HG03432 (cell line): ENCODE measurements around the gene TBXA2R.

Experiments used
- ATAC-seq: cut with Tn5 transposase; IDR thresholded peaks from one replicate; pipeline ENCODE4 v1.9.1; 2021; ENCODE audit warnings: mild to moderate bottlenecking, moderate library complexity; ENCODE audit not compliant: unreplicated experiment

The TBXA2R gene

GRCh38 chr19:3607303-3608078 is 816 bp upstream of the TBXA2R start:
- no peak for ATAC-seq

- no peak for ATAC-seq
Observed at GRCh38 chr19:3606174-3606689, 443 bp downstream of the TBXA2R start.

- ATAC-seq: no peak
Observed at GRCh38 chr19:3605770-3606169, 905 bp downstream of the TBXA2R start.

GRCh38 chr19:3605361-3605760 is 1.3 kb downstream of the TBXA2R start:
- ATAC-seq: no peak

GRCh38 chr19:3604987-3605343 is 1.7 kb downstream of the TBXA2R start:
- no peak for ATAC-seq

GRCh38 chr19:3604227-3604986 is 2.3 kb downstream of the TBXA2R start:
- no peak for ATAC-seq

- ATAC-seq: no peak
Observed at GRCh38 chr19:3603121-3603811, 3.4 kb downstream of the TBXA2R start.

- no peak for ATAC-seq
Observed at GRCh38 chr19:3601021-3601420, 5.7 kb downstream of the TBXA2R start.

GRCh38 chr19:3599776-3600187 is 6.9 kb downstream of the TBXA2R start:
- no peak for ATAC-seq

- no peak for ATAC-seq
Observed at GRCh38 chr19:3595521-3596061, 11.1 kb downstream of the TBXA2R start.

- ATAC-seq: no peak
Observed at GRCh38 chr19:3593156-3593555, 13.5 kb downstream of the TBXA2R start.

- ATAC-seq: no peak
Observed at GRCh38 chr19:3591876-3592613, 14.6 kb downstream of the TBXA2R start.

- no peak for ATAC-seq
Observed at GRCh38 chr19:3590991-3591659, 15.6 kb downstream of the TBXA2R start.

- no peak for ATAC-seq
Observed at GRCh38 chr19:3589949-3590348, 16.7 kb downstream of the TBXA2R start.

- no peak for ATAC-seq
Observed at GRCh38 chr19:3589439-3589838, 17.2 kb downstream of the TBXA2R start.

GRCh38 chr19:3586707-3587346 is 19.8 kb downstream of the TBXA2R start:
- ATAC-seq: no peak

- ATAC-seq: no peak
Observed at GRCh38 chr19:3586127-3586626, 20.5 kb downstream of the TBXA2R start.

GRCh38 chr19:3585301-3586126 is 21.2 kb downstream of the TBXA2R start, which contains the start of gene GIPC3:
Gene GIPC3, plus strand, starts transcription at chr19:3585478. Its CDS starts 120 bp downstream, at chr19:3585598.
- no peak for ATAC-seq
